ENCODE results near the gene SBK2. TPM values are rescaled to one million over a fixed set of nuclear protein-coding genes. Genes with fewer than 3 reads are reported as not detected.
A peak's percentile ranks its signal among the peaks of the same experiment; 100 is the strongest.

SBK2 gene
- total and polyA plus RNA-seq, 9 of the 15 experiments (the other 6 are each of a cell fraction or from before 2014, with no cell fraction given): not detected

GRCh38 chr19:55538132-55538531 lies 1.2 kb upstream of the SBK2 start:
- 29% methylated on average over 3 of the region's 5 CpGs for WGBS (ENCODE audit: insufficient coverage, low coverage, missing lambda C conversion rate)
- Histone ChIP-seq H3K9me1 (ENCODE audit: control insufficient read depth, insufficient read depth, low read length) (peaks cover 4% of the 10 kb centered on the region), H4K20me1 (replicated peaks; ENCODE audit: control insufficient read depth, insufficient read depth, low read length) (no peaks in the 10 kb centered on the region), H3K36me3 (ENCODE audit: control insufficient read depth, insufficient read depth, low read length) (no peaks in the 10 kb centered on the region), H3K27ac (ENCODE audit: extremely low read depth, low read depth, low read length) (no peak overlapping the region), H3K4me2 (ENCODE audit: insufficient read depth, low read length) (no peak overlapping the region), H3K4me3 (no peak overlapping the region), H2AFZ (ENCODE audit: low read depth, low read length) (no peak overlapping the region), H3K9me3 (replicated peaks; ENCODE audit: control insufficient read depth, insufficient read depth, low read depth, low read length) (no peaks in the 10 kb centered on the region), H3K4me1 (replicated peaks in 1 of 2; ENCODE audit: control insufficient read depth in 2 of 2, insufficient read depth in 2 of 2, low read length in 2 of 2) (peaks cover 0 to 40% of the 10 kb centered on the region in 2 experiments; a peak in 2 of 5 replicates), H3K27me3 (ENCODE audit: control insufficient read depth in 2 of 2, insufficient read depth in 2 of 2, low read length in 2 of 2) (no peaks in the 10 kb centered on the region), H3K79me2 (ENCODE audit: control insufficient read depth, insufficient read depth, low read length) (no peaks in the 10 kb centered on the region), H3K9ac (ENCODE audit: insufficient read depth in 1 of 2, low read depth in 2 of 2, low read length in 2 of 2) (no peak overlapping the region)
- no peak for TF ChIP-seq CBFB (CRISPR knock-in tag; IDR thresholded peaks at IDR 0.05)
- in situ Hi-C loops (cut with MboI) (no loop called here), intact Hi-C loops (cut with micrococcal nuclease) (no loop called here)
- ChIA-PET POLR2A (no interaction called here), CTCF (ENCODE audit: low intra/inter-chr PET ratio) (no interaction called here)
- ATAC-seq: no peak
- FAIRE-seq: no peak
- no TSS peak for BruUV-seq (replicated peaks)
- no peak for DNase-seq (ENCODE audit: extremely low read depth in 1 of 4, low spot score in 3 of 4)

DNA sequence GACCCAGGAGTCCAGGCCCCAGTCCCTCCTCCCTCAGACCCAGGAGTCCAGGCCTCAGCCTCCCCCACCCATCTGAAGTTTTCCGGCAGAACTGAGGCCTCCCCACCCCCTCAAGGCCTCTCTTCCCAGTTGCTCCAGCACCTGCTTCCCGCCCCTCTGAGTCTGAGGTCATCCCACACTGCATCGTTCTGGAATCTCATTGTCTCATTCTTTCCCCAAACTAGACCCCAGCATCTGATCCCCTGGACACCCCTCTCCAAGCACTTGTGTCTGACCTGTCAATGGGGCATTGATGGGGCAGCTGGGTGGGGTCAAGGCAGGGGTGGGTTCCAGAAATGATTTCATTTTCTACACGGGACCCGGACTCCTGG lies 793 bp upstream of the SBK2 start:
- BruUV-seq (replicated peaks): no TSS peak
- no peak overlapping the region for H3K4me2 ChIP-seq (ENCODE audit: insufficient read depth, low read length)
- no peak overlapping the region for H3K4me3 ChIP-seq
- H3K27me3 ChIP-seq (ENCODE audit: control insufficient read depth in 2 of 2, insufficient read depth in 2 of 2, low read length in 2 of 2): no peaks in the 10 kb centered on the region
- intact Hi-C loops (cut with micrococcal nuclease): no loop called here
- FAIRE-seq: no peak
- no peaks in the 10 kb centered on the region for H4K20me1 ChIP-seq (replicated peaks; ENCODE audit: control insufficient read depth, insufficient read depth, low read length)
- H3K9me1 ChIP-seq (ENCODE audit: control insufficient read depth, insufficient read depth, low read length): peaks cover 4% of the 10 kb centered on the region
- H3K9me3 ChIP-seq (replicated peaks; ENCODE audit: control insufficient read depth, insufficient read depth, low read depth, low read length): no peaks in the 10 kb centered on the region
- ATAC-seq: no peak
- no peaks in the 10 kb centered on the region for H3K79me2 ChIP-seq (ENCODE audit: control insufficient read depth, insufficient read depth, low read length)
- TF ChIP-seq BRCA1 (IDR thresholded peaks at IDR 0.05): no peak
- no peak for TF ChIP-seq BRCA1 (CRISPR knock-in tag; IDR thresholded peaks at IDR 0.05)
- no peak for TF ChIP-seq GABPB2 (CRISPR knock-in tag; conservative IDR thresholded peaks at IDR 0.05)
- TF ChIP-seq CTBP1 (IDR thresholded peaks at IDR 0.05; ENCODE audit: borderline replicate concordance): no peak
- no peak for TF ChIP-seq XRCC3 (IDR thresholded peaks at IDR 0.05)
- no peak for TF ChIP-seq CREBBP (IDR thresholded peaks at IDR 0.05; ENCODE audit: low read depth, low read length)
- TF ChIP-seq ARNT (IDR thresholded peaks at IDR 0.05): no peak
- ChIA-PET POLR2A (no interaction called here), CTCF (ENCODE audit: low intra/inter-chr PET ratio) (no interaction called here)
- H2AFZ ChIP-seq (ENCODE audit: low read depth, low read length): no peak overlapping the region
- no peaks in the 10 kb centered on the region for H3K36me3 ChIP-seq (ENCODE audit: control insufficient read depth, insufficient read depth, low read length)
- H3K27ac ChIP-seq (ENCODE audit: extremely low read depth, low read depth, low read length): no peak overlapping the region
- peaks cover 0 to 40% of the 10 kb centered on the region in 2 experiments; a peak in 2 of 5 replicates for H3K4me1 ChIP-seq (replicated peaks in 1 of 2; ENCODE audit: control insufficient read depth in 2 of 2, insufficient read depth in 2 of 2, low read length in 2 of 2)
- peak in 1 of 4 experiments; percentile 13 for DNase-seq (ENCODE audit: extremely low read depth in 1 of 4, low spot score in 3 of 4)
- no peak overlapping the region for H3K9ac ChIP-seq (ENCODE audit: insufficient read depth in 1 of 2, low read depth in 2 of 2, low read length in 2 of 2)
- WGBS (ENCODE audit: insufficient coverage, low coverage, missing lambda C conversion rate): 28% methylated on average over 3 of the region's 5 CpGs
- in situ Hi-C loops (cut with MboI): no loop called here
